IPS-20b (cell line): ENCODE results near the gene SLC9A9.

ENCODE experiments used
- H3K27ac ChIP-seq: one replicate; pipeline ENCODE4 v1.5.1; 2013; ENCODE audit warnings: low read length
- H3K27me3 ChIP-seq: 2 replicates; pipeline ENCODE4 v1.6.1; 2013; ENCODE audit warnings: mild to moderate bottlenecking, low read length, inconsistent platforms; ENCODE audit not compliant: insufficient read depth
- H3K36me3 ChIP-seq: 2 replicates; pipeline ENCODE4 v1.6.1; 2013; ENCODE audit warnings: low read depth, mild to moderate bottlenecking, inconsistent platforms, low read length, moderate library complexity; ENCODE audit not compliant: insufficient read depth
- H3K4me1 ChIP-seq: 2 replicates; pipeline ENCODE4 v1.6.1; 2013; ENCODE audit warnings: mild to moderate bottlenecking, control low read depth, inconsistent platforms, low read length, moderate library complexity; ENCODE audit not compliant: insufficient read depth
- H3K4me3 ChIP-seq: 2 replicates; pipeline ENCODE4 v1.5.1; 2013; ENCODE audit warnings: mild to moderate bottlenecking, low read length, inconsistent platforms
- H3K9ac ChIP-seq: 2 replicates; pipeline ENCODE4 v1.6.1; 2013; ENCODE audit warnings: low read depth, mild to moderate bottlenecking, inconsistent platforms, low read length, moderate library complexity
- H3K9me3 ChIP-seq: 2 replicates; pipeline ENCODE4 v1.6.1; 2013; ENCODE audit warnings: mild to moderate bottlenecking, low read depth, low read length, inconsistent platforms; ENCODE audit not compliant: insufficient read depth

SLC9A9 gene

GRCh38 chr3:143309705-143310104, 538.6 kb downstream of the SLC9A9 start:
- H3K9ac ChIP-seq: no peak overlapping the region
- no peak overlapping the region for H3K4me3 ChIP-seq
- H3K36me3 ChIP-seq: no peaks in the 10 kb centered on the region
- no peaks in the 10 kb centered on the region for H3K9me3 ChIP-seq
- no peak overlapping the region for H3K27ac ChIP-seq
- H3K4me1 ChIP-seq: no peaks in the 10 kb centered on the region
- no peaks in the 10 kb centered on the region for H3K27me3 ChIP-seq

GRCh38 chr3:143307613-143308183, 540.6 kb downstream of the SLC9A9 start:
- H3K36me3 ChIP-seq: no peaks in the 10 kb centered on the region
- no peaks in the 10 kb centered on the region for H3K27me3 ChIP-seq
- H3K4me1 ChIP-seq: no peaks in the 10 kb centered on the region
- H3K9me3 ChIP-seq: no peaks in the 10 kb centered on the region
- H3K27ac ChIP-seq: no peak overlapping the region
- no peak overlapping the region for H3K4me3 ChIP-seq
- H3K9ac ChIP-seq: no peak overlapping the region

GRCh38 chr3:143306407-143306806, 541.9 kb downstream of the SLC9A9 start:
- no peak overlapping the region for H3K9ac ChIP-seq
- no peaks in the 10 kb centered on the region for H3K9me3 ChIP-seq
- no peak overlapping the region for H3K27ac ChIP-seq
- no peaks in the 10 kb centered on the region for H3K4me1 ChIP-seq
- no peaks in the 10 kb centered on the region for H3K27me3 ChIP-seq
- H3K4me3 ChIP-seq: no peak overlapping the region
- no peaks in the 10 kb centered on the region for H3K36me3 ChIP-seq

GRCh38 chr3:143302638-143303171, 545.6 kb downstream of the SLC9A9 start:
- no peaks in the 10 kb centered on the region for H3K4me1 ChIP-seq
- H3K9ac ChIP-seq: no peak overlapping the region
- H3K36me3 ChIP-seq: no peaks in the 10 kb centered on the region
- no peaks in the 10 kb centered on the region for H3K27me3 ChIP-seq
- no peaks in the 10 kb centered on the region for H3K9me3 ChIP-seq
- no peak overlapping the region for H3K4me3 ChIP-seq
- H3K27ac ChIP-seq: no peak overlapping the region

GRCh38 chr3:143301031-143301901, 547.0 kb downstream of the SLC9A9 start:
- H3K4me3 ChIP-seq: no peak overlapping the region
- no peak overlapping the region for H3K9ac ChIP-seq
- no peaks in the 10 kb centered on the region for H3K36me3 ChIP-seq
- H3K27ac ChIP-seq: no peak overlapping the region
- no peaks in the 10 kb centered on the region for H3K27me3 ChIP-seq
- no peaks in the 10 kb centered on the region for H3K9me3 ChIP-seq
- H3K4me1 ChIP-seq: no peaks in the 10 kb centered on the region

- Histone ChIP-seq H3K4me3 (no peak overlapping the region), H3K27ac (no peak overlapping the region), H3K36me3 (no peaks in the 10 kb centered on the region), H3K27me3 (no peaks in the 10 kb centered on the region), H3K9ac (no peak overlapping the region), H3K9me3 (no peaks in the 10 kb centered on the region), H3K4me1 (no peaks in the 10 kb centered on the region)
Observed at GRCh38 chr3:143298886-143299535, 549.3 kb downstream of the SLC9A9 start.

GRCh38 chr3:143298380-143298779, 549.9 kb downstream of the SLC9A9 start:
- no peaks in the 10 kb centered on the region for H3K27me3 ChIP-seq
- no peak overlapping the region for H3K4me3 ChIP-seq
- H3K9ac ChIP-seq: no peak overlapping the region
- no peak overlapping the region for H3K27ac ChIP-seq
- no peaks in the 10 kb centered on the region for H3K36me3 ChIP-seq
- H3K9me3 ChIP-seq: no peaks in the 10 kb centered on the region
- no peaks in the 10 kb centered on the region for H3K4me1 ChIP-seq

- H3K9me3 ChIP-seq: no peaks in the 10 kb centered on the region
- H3K4me1 ChIP-seq: no peaks in the 10 kb centered on the region
- no peak overlapping the region for H3K9ac ChIP-seq
- H3K27me3 ChIP-seq: no peaks in the 10 kb centered on the region
- H3K4me3 ChIP-seq: no peak overlapping the region
- H3K36me3 ChIP-seq: no peaks in the 10 kb centered on the region
- no peak overlapping the region for H3K27ac ChIP-seq
Observed at GRCh38 chr3:143295201-143296080, 552.8 kb downstream of the SLC9A9 start.

- H3K27me3 ChIP-seq: no peaks in the 10 kb centered on the region
- no peak overlapping the region for H3K9ac ChIP-seq
- no peaks in the 10 kb centered on the region for H3K9me3 ChIP-seq
- no peaks in the 10 kb centered on the region for H3K4me1 ChIP-seq
- H3K36me3 ChIP-seq: no peaks in the 10 kb centered on the region
- no peak overlapping the region for H3K4me3 ChIP-seq
- no peak overlapping the region for H3K27ac ChIP-seq
Observed at GRCh38 chr3:143294188-143294587, 554.1 kb downstream of the SLC9A9 start.

GRCh38 chr3:143291836-143292447, 556.3 kb downstream of the SLC9A9 start:
- Histone ChIP-seq H3K9me3 (no peaks in the 10 kb centered on the region), H3K36me3 (no peaks in the 10 kb centered on the region), H3K9ac (no peak overlapping the region), H3K4me3 (no peak overlapping the region), H3K4me1 (no peaks in the 10 kb centered on the region), H3K27me3 (no peaks in the 10 kb centered on the region), H3K27ac (no peak overlapping the region)

- Histone ChIP-seq H3K9ac (no peak overlapping the region), H3K9me3 (no peaks in the 10 kb centered on the region), H3K4me1 (no peaks in the 10 kb centered on the region), H3K27ac (no peak overlapping the region), H3K4me3 (no peak overlapping the region), H3K27me3 (no peaks in the 10 kb centered on the region), H3K36me3 (no peaks in the 10 kb centered on the region)
Observed at GRCh38 chr3:143288944-143289343, 559.3 kb downstream of the SLC9A9 start.
